Subcutaneous abdominal adipose tissue (tissue), 5 donors: Measurements from ENCODE around the gene C2CD3.
A peak's percentile ranks its signal among the peaks of the same experiment; 100 is the strongest.

Source experiments
- H3K27ac ChIP-seq: one replicate; pipeline ENCODE4 v1.7.0; 2013; ENCODE audit warnings: low read depth, mild to moderate bottlenecking, inconsistent platforms, low read length, moderate library complexity
- H3K27me3 ChIP-seq, 5 donors: one replicate each; pipeline ENCODE4 v1.7.0; 2013; ENCODE audit warnings: low read length in 5 of 5, inconsistent platforms in 1 of 5; ENCODE audit not compliant: control insufficient read depth in 5 of 5, insufficient read depth in 4 of 5
- H3K36me3 ChIP-seq, 5 donors: one replicate each; pipeline ENCODE4 v1.7.0; 2013; ENCODE audit warnings: low read length in 5 of 5; ENCODE audit not compliant: control insufficient read depth in 5 of 5, insufficient read depth in 5 of 5
- H3K4me1 ChIP-seq, 5 donors: one replicate each; pipeline ENCODE4 v1.7.0; 2013; ENCODE audit warnings: low read length in 5 of 5, mild to moderate bottlenecking in 3 of 5, moderate library complexity in 1 of 5; ENCODE audit not compliant: control insufficient read depth in 5 of 5, insufficient read depth in 5 of 5
- H3K4me3 ChIP-seq, 5 donors: one replicate each; pipeline ENCODE4 v1.7.0; 2013; ENCODE audit warnings: low read length in 5 of 5, low read depth in 1 of 5
- H3K9ac ChIP-seq, 5 donors: one replicate each; pipeline ENCODE4 v1.7.0; 2013; ENCODE audit warnings: low read length in 5 of 5, mild to moderate bottlenecking in 4 of 5, moderate library complexity in 3 of 5
- H3K9me3 ChIP-seq, 5 donors: one replicate each; pipeline ENCODE4 v1.7.0; 2013; ENCODE audit warnings: low read length in 5 of 5; ENCODE audit not compliant: control insufficient read depth in 5 of 5
- donor health status: healthy.
- donor health status: healthy.
- donor health status: healthy.
- donor health status: healthy.
- donor health status: healthy.

C2CD3 gene

GRCh38 chr11:74170694-74171629, at the start of gene C2CD3, which contains the start of gene PPME1:
Gene C2CD3, minus strand, starts transcription at chr11:74171002. Its CDS starts 210 bp downstream, at chr11:74170792.
Gene PPME1, plus strand, starts transcription at chr11:74171289. Its CDS starts 133 bp downstream, at chr11:74171422.
- H3K4me1 ChIP-seq, result peaks cover 7 to 34% (median 28%) of the 10 kb centered on the region in 5 donors
- no peaks in the 10 kb centered on the region for H3K27me3 ChIP-seq
- H3K9me3 ChIP-seq, result no peaks in the 10 kb centered on the region
- peak within 1 kb of the TSS; percentile 79 to 93 (median 90) for H3K4me3 ChIP-seq
- peaks cover 5 to 23% (median 14%) of the 10 kb centered on the region in 5 donors for H3K36me3 ChIP-seq
- H3K9ac ChIP-seq, result peak within 1 kb of the TSS; percentile 75 to 94 (median 81)
- H3K27ac ChIP-seq, result peak within 1 kb of the TSS; percentile 52

GRCh38 chr11:74220376-74220775, 49.6 kb upstream of the C2CD3 start:
- Histone ChIP-seq H3K36me3 (peaks cover 0 to 5% (median 2%) of the 10 kb centered on the region in 5 donors), H3K27ac (no peak overlapping the region), H3K9ac (no peak overlapping the region)

GRCh38 chr11:74212533-74212932, 41.7 kb upstream of the C2CD3 start:
- H3K27ac ChIP-seq, result no peak overlapping the region
- peaks cover 21 to 47% (median 33%) of the 10 kb centered on the region in 5 donors for H3K36me3 ChIP-seq
- no peak overlapping the region for H3K4me3 ChIP-seq
- no peaks in the 10 kb centered on the region for H3K4me1 ChIP-seq
- no peak overlapping the region for H3K9ac ChIP-seq
- no peaks in the 10 kb centered on the region for H3K27me3 ChIP-seq
- H3K9me3 ChIP-seq, result no peaks in the 10 kb centered on the region

More at GRCh38 chr11:74220376-74220775, 49.6 kb upstream of the C2CD3 start:
- no peak overlapping the region for H3K4me3 ChIP-seq
- no peaks in the 10 kb centered on the region for H3K27me3 ChIP-seq
- no peaks in the 10 kb centered on the region for H3K4me1 ChIP-seq
- no peaks in the 10 kb centered on the region for H3K9me3 ChIP-seq

GRCh38 chr11:74208507-74208906, 37.7 kb upstream of the C2CD3 start:
- Histone ChIP-seq H3K9ac (no peak overlapping the region), H3K36me3 (peaks cover 34 to 51% (median 45%) of the 10 kb centered on the region in 5 donors), H3K27me3 (no peaks in the 10 kb centered on the region), H3K4me1 (no peaks in the 10 kb centered on the region), H3K4me3 (no peak overlapping the region), H3K9me3 (no peaks in the 10 kb centered on the region), H3K27ac (no peak overlapping the region)

GRCh38 chr11:74206746-74207145, 35.9 kb upstream of the C2CD3 start:
- Histone ChIP-seq H3K9ac (no peak overlapping the region), H3K27me3 (no peaks in the 10 kb centered on the region), H3K9me3 (no peaks in the 10 kb centered on the region), H3K27ac (no peak overlapping the region), H3K36me3 (peaks cover 20 to 40% (median 32%) of the 10 kb centered on the region in 5 donors), H3K4me3 (no peak overlapping the region), H3K4me1 (no peaks in the 10 kb centered on the region)

- Histone ChIP-seq H3K36me3 (peaks cover 16 to 40% (median 27%) of the 10 kb centered on the region in 5 donors), H3K27me3 (no peaks in the 10 kb centered on the region), H3K9me3 (no peaks in the 10 kb centered on the region), H3K27ac (no peak overlapping the region), H3K4me3 (no peak overlapping the region), H3K4me1 (no peaks in the 10 kb centered on the region), H3K9ac (no peak overlapping the region)
Observed at GRCh38 chr11:74205181-74205580, 34.4 kb upstream of the C2CD3 start.

- Histone ChIP-seq H3K9me3 (no peaks in the 10 kb centered on the region), H3K36me3 (peaks cover 12 to 40% (median 22%) of the 10 kb centered on the region in 5 donors), H3K4me1 (no peaks in the 10 kb centered on the region), H3K27me3 (no peaks in the 10 kb centered on the region), H3K27ac (no peak overlapping the region), H3K4me3 (no peak overlapping the region), H3K9ac (no peak overlapping the region)
Observed at GRCh38 chr11:74204701-74205100, 33.9 kb upstream of the C2CD3 start.

GRCh38 chr11:74203966-74204365, 33.2 kb upstream of the C2CD3 start:
- H3K36me3 ChIP-seq, result peaks cover 6 to 35% (median 16%) of the 10 kb centered on the region in 5 donors

GRCh38 chr11:74196781-74197486, 26.1 kb upstream of the C2CD3 start:
- Histone ChIP-seq H3K27me3 (no peaks in the 10 kb centered on the region), H3K9ac (no peak overlapping the region), H3K9me3 (no peaks in the 10 kb centered on the region), H3K36me3 (peaks cover 0 to 2% (median 0%) of the 10 kb centered on the region in 5 donors), H3K4me3 (no peak overlapping the region), H3K27ac (no peak overlapping the region), H3K4me1 (no peaks in the 10 kb centered on the region)

More at GRCh38 chr11:74203966-74204365, 33.2 kb upstream of the C2CD3 start:
- Histone ChIP-seq H3K4me3 (no peak overlapping the region), H3K9me3 (no peaks in the 10 kb centered on the region), H3K27ac (no peak overlapping the region), H3K4me1 (no peaks in the 10 kb centered on the region), H3K9ac (no peak overlapping the region), H3K27me3 (no peaks in the 10 kb centered on the region)
